ENCODE data around the gene GJA5.

DNA sequence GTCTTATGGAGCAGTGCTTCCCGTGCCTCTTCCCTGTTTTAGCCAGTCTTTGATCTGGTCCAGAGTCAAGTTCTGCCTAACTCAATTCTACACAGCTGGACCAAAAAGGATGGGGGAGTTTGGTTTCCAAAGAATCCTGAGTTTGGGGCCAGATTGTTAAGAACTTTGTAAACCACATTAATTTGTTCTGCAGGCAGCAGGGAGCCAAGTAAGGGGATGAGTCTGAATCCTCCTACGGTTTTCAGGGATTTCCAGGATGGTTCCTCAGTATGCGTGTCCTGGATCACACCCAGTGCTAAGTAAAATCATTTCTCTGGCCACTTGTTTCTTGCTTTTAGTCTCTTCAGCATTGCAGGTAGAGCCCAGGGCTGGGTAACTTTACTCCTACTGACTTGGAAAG is 26.1 kb upstream of the GJA5 start:
- TF ChIP-seq EP300 (IDR thresholded peaks at IDR 0.05; ENCODE audit: borderline replicate concordance) (no peak), ZBTB7A (IDR thresholded peaks at IDR 0.05; ENCODE audit: low read depth) (no peak), FOXM1 (IDR thresholded peaks at IDR 0.05; ENCODE audit: borderline replicate concordance, low read depth) (no peak), CREB1 (IDR thresholded peaks at IDR 0.05; ENCODE audit: low read depth) (no peak), EGR1 (IDR thresholded peaks at IDR 0.05) (no peak), TAF1 (IDR thresholded peaks at IDR 0.05; ENCODE audit: low read depth) (no peak)
- TF ChIP-seq, protein P1, sequence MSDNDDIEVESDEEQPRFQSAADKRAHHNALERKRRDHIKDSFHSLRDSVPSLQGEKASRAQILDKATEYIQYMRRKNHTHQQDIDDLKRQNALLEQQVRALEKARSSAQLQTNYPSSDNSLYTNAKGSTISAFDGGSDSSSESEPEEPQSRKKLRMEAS (IDR thresholded peaks at IDR 0.05) = no peak

Data from Ishikawa (cell line).